Measurements from ENCODE around the gene LMO1.

DNA sequence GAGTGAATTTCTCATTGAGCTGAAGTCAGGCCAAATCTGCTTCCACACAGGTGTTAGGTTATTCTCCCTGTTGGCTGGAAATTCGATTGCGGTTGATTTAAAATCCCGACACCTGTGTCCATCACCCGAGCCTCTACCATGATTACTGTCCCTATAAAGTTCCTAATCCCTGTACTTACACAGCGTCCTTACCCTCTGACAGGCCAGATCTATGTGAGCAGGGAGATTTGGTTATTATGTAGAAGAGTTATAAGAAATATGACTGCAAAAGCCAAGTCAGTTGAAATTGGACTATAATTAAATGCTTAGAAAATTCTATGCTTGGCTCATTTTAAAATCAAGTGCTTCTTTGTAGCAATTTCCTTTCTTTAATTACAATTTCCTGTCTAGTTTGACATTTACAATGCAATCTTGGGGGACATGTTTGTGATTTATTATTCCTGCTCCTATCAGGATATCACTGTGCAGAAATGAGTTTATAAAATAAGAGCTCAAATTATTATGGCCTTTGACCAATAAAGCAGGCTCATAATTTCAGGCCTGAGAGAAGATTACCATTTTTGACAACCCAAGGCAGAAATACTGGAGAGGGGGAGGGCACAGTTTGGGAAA lies 32.5 kb upstream of the LMO1 start:
- TF ChIP-seq, protein P1, sequence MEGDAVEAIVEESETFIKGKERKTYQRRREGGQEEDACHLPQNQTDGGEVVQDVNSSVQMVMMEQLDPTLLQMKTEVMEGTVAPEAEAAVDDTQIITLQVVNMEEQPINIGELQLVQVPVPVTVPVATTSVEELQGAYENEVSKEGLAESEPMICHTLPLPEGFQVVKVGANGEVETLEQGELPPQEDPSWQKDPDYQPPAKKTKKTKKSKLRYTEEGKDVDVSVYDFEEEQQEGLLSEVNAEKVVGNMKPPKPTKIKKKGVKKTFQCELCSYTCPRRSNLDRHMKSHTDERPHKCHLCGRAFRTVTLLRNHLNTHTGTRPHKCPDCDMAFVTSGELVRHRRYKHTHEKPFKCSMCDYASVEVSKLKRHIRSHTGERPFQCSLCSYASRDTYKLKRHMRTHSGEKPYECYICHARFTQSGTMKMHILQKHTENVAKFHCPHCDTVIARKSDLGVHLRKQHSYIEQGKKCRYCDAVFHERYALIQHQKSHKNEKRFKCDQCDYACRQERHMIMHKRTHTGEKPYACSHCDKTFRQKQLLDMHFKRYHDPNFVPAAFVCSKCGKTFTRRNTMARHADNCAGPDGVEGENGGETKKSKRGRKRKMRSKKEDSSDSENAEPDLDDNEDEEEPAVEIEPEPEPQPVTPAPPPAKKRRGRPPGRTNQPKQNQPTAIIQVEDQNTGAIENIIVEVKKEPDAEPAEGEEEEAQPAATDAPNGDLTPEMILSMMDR (IDR thresholded peaks at IDR 0.05 in 2 of 3, conservative IDR thresholded peaks at IDR 0.05 in 1 of 3; ENCODE audit: control insufficient read depth in 2 of 3, extremely low read depth in 1 of 3, insufficient read depth in 1 of 3, low read depth in 3 of 3, low read length in 3 of 3): no peak
- TF ChIP-seq, protein P2, sequence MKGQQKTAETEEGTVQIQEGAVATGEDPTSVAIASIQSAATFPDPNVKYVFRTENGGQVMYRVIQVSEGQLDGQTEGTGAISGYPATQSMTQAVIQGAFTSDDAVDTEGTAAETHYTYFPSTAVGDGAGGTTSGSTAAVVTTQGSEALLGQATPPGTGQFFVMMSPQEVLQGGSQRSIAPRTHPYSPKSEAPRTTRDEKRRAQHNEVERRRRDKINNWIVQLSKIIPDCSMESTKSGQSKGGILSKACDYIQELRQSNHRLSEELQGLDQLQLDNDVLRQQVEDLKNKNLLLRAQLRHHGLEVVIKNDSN (IDR thresholded peaks at IDR 0.05; ENCODE audit: borderline replicate concordance, extremely low read length, insufficient read depth, low read depth, low read length): no peak
- TF ChIP-seq HDGF (IDR thresholded peaks at IDR 0.05) (no peak), EZH2 (IDR thresholded peaks at IDR 0.05; ENCODE audit: borderline replicate concordance, control insufficient read depth, low read depth, low read length) (no peak), EED (IDR thresholded peaks at IDR 0.05; ENCODE audit: low read depth) (no peak), MYC (IDR thresholded peaks at IDR 0.05; ENCODE audit: insufficient read depth, insufficient read length, insufficient replicate concordance, low read length, severe bottlenecking) (no peak), ZNF274 (IDR thresholded peaks at IDR 0.05; ENCODE audit: insufficient read depth, insufficient read length) (no peak), KLF5 (IDR thresholded peaks at IDR 0.05; ENCODE audit: partially characterized antibody) (no peak), ETV6 (conservative IDR thresholded peaks at IDR 0.05 in 1 of 2, IDR thresholded peaks at IDR 0.05 in 1 of 2; ENCODE audit: borderline replicate concordance in 1 of 2, low read depth in 1 of 2) (no peak), MTA3 (IDR thresholded peaks at IDR 0.05; ENCODE audit: borderline replicate concordance, low read length) (no peak)
- TF ChIP-seq, protein P3, sequence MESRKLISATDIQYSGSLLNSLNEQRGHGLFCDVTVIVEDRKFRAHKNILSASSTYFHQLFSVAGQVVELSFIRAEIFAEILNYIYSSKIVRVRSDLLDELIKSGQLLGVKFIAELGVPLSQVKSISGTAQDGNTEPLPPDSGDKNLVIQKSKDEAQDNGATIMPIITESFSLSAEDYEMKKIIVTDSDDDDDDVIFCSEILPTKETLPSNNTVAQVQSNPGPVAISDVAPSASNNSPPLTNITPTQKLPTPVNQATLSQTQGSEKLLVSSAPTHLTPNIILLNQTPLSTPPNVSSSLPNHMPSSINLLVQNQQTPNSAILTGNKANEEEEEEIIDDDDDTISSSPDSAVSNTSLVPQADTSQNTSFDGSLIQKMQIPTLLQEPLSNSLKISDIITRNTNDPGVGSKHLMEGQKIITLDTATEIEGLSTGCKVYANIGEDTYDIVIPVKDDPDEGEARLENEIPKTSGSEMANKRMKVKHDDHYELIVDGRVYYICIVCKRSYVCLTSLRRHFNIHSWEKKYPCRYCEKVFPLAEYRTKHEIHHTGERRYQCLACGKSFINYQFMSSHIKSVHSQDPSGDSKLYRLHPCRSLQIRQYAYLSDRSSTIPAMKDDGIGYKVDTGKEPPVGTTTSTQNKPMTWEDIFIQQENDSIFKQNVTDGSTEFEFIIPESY (IDR thresholded peaks at IDR 0.05): no peak
- TF ChIP-seq, protein P4, sequence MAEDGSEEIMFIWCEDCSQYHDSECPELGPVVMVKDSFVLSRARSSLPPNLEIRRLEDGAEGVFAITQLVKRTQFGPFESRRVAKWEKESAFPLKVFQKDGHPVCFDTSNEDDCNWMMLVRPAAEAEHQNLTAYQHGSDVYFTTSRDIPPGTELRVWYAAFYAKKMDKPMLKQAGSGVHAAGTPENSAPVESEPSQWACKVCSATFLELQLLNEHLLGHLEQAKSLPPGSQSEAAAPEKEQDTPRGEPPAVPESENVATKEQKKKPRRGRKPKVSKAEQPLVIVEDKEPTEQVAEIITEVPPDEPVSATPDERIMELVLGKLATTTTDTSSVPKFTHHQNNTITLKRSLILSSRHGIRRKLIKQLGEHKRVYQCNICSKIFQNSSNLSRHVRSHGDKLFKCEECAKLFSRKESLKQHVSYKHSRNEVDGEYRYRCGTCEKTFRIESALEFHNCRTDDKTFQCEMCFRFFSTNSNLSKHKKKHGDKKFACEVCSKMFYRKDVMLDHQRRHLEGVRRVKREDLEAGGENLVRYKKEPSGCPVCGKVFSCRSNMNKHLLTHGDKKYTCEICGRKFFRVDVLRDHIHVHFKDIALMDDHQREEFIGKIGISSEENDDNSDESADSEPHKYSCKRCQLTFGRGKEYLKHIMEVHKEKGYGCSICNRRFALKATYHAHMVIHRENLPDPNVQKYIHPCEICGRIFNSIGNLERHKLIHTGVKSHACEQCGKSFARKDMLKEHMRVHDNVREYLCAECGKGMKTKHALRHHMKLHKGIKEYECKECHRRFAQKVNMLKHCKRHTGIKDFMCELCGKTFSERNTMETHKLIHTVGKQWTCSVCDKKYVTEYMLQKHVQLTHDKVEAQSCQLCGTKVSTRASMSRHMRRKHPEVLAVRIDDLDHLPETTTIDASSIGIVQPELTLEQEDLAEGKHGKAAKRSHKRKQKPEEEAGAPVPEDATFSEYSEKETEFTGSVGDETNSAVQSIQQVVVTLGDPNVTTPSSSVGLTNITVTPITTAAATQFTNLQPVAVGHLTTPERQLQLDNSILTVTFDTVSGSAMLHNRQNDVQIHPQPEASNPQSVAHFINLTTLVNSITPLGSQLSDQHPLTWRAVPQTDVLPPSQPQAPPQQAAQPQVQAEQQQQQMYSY (CRISPR knock-in tag; IDR thresholded peaks at IDR 0.05): no peak
- TF ChIP-seq, protein P5, sequence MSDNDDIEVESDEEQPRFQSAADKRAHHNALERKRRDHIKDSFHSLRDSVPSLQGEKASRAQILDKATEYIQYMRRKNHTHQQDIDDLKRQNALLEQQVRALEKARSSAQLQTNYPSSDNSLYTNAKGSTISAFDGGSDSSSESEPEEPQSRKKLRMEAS (IDR thresholded peaks at IDR 0.05; ENCODE audit: low read depth, low read length): no peak

All from GM12878 (cell line).